Activated gamma-delta T cell (primary cell): ENCODE data around the gene CCDC3.
"Not testable (repeated sequence)": the region's sequence is repeated elsewhere in the genome, so short reads cannot be mapped to it uniquely, and the experiment has no call there.

Experiments
- DNase-seq: peaks from one replicate; lab custom pipeline; 2025; lab: John Stamatoyannopoulos, UW

CCDC3 gene

DNA sequence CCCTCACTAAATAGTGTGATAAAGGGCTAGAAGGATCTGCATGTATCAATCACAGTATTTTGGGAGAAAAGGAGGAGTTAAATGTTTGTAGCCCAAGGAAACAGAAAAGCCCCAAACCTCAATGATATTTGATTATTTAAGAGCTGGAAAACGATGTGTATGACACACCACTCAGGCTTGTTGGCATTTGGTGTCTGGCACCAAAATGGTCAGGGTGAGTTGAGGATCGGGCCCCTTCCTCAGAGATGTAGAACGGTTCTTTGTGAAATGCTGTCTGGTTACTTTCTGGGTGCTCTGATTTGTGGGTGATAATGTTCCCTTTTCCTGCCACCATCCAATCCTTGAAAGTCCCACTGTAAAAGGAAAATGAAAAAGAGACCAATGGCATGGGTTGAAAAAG lies 113.7 kb downstream of the CCDC3 start:
- DNase-seq, result no peak

DNA sequence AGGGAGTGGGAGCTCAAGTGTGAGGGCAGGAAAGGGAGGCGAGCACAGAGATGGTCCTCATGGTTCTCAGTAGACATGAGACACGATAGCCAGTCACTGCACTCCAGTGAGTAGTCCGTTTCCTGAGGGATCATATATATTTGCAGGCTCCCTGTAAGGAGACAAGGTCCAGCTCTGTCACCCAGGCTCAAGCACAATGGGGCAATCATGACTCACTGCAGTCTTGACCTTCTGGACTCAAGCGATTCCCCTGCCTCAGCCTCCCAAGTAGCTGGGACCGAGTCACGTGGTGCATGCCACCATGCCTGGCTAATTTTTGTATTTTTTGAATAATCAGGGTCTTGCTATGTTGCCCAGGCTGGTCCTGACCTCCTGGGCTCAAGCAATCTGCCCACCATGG lies 116.7 kb downstream of the CCDC3 start:
- no peak for DNase-seq

DNA sequence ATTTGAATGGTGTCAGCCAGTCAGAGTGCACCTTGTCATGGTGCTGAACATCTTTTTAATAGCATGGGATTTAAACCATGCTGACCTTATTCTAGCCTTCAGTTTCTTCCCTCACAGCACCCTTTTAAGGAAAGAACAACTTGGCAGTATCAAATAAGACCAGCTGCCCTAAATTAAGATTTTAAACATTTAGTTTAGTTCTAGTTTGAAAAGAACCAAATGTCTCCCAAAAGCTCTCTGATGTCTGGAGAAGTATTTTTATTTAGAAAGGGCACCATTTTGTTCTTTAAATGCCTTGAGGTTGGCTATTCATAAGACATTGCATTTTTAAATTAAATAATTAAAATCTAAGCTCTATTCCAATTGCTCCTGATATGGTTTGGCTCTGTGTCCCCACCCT lies 121.1 kb downstream of the CCDC3 start:
- DNase-seq, result no peak

DNA sequence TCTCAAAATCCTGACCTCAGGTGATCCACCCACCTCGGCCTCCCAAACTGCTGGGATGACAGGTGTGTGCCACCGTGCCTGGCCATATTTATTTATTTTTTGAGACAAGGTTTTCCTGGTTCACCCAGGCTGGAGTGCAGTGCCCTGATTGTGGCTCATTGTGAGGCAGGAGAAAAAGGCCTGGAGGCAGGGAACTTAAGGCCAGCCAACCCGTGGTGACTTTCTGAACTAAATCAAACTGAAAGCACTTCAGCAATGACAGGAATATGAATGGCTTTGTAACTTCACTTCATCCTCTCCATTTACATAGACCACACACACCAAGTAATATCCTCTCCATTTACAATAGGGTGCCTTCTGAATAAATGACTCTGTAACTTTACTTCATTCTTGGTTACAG lies 124.4 kb downstream of the CCDC3 start:
- DNase-seq, result no peak

DNA sequence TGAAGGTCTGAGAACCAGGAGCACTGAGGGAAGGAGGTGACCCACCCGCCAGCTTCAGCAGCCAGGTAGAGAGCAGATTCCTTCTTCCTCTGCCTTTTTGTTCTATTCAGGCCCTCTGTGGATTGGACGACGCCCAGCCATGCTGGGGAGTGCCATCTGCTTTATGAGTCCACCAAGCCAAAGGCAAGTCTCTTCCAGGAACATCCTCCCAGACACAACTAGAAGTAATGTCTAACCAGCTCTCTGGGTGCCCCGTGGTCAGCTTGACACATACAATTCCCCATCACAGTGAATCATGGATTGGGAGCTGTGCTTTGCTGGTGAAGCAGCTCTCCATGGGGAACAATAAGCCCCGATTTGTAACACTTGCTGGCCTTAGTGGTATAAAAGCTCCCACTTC lies 125.2 kb downstream of the CCDC3 start:
- no peak for DNase-seq

DNA sequence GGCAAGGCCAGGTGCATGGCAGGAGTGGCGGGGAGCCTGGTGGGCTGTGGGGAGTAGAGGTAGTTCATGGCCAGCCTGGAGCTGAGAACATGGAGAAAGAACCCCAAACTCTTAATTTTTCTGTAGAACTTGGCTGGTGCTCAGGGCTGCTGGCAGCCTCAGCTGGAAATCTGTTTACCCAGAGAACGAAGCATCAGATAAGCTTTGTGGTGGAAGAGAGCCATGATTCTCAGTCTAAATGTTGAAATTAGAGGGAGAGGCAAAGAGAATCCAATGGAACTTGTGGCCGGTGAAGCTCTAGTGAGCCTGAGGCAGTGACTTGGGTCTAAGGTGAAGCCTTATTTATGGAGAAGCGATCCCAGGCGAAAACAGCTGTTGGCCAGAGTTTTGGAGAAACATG lies 126.4 kb downstream of the CCDC3 start:
- DNase-seq, result no peak

DNA sequence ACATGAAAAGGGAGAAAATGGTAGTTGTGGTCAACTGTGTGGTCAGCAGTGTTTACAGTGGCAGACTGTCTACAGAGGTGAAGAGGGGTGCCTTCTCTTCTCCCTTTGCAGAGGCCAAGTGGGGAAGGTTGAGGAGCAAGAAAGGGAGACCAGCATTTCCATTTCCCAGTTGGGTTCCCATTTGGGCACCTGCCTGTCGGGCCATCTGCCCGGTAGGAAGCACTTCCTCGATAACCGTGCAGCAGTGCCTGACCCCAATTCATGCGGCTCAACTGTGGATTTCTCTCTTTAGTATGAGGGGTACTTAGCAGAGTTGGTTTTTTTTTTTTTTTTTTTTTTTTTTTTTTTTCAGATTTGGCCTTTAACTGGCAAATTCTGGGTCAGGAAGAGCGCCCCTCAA lies 127.0 kb downstream of the CCDC3 start:
- DNase-seq, result no peak

DNA sequence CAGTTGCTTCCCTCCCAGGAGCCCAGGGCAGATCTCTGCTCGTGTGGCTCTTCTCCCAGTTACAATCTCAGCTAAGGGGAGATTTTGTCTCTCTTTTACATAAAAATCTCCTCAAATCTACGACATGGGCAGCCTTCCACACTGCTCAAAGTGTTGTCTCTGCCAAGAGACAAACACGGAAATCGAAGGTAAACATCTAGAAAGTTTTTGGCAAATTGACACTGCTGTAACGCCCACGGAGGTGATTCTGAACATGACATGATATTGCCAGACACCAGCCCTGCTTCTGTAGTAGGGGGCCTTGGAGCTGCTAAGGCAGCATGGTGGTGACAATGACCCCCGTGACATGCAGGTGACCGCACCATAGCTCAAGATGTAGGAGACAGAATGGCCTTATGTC lies 128.3 kb downstream of the CCDC3 start:
- no peak for DNase-seq

DNA sequence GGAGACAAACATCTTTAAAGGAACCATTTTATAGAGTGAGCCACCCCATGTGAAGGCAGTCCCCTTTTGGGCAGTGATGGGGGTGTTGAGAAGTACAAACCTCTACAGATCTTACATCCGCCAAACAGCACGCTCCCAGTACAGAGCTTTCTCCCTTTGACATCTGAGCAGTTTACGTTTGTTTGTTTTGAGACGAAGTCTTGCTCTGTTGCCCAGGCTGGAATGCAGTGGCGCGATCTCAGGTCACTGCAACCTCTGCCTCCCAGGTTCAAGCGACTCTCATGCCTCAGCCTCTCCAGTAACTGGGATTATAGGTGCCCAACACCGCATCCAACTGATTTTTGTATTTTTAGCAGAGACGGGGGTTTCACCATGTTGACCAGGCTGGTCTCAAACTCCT lies 128.9 kb downstream of the CCDC3 start:
- DNase-seq, result no peak

DNA sequence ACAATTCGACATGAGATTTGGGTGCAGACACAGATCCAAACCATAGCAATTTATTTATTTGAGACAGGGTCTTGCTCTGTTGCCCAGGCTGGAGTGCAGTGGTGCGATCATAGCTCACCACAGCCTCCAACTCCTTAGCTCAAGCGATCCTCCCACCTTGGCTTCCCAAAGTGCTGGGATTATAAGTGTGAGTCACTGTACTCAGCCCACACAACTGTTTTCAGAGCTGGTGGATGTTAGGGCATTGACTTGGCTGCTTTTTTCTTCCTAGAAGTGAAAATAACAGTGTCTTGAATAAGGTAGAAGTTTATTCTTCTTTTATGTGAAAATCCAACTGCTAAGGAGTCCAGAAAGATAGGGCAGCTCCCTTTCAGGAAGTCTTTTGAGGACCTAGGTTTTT lies 132.1 kb downstream of the CCDC3 start:
- DNase-seq, result no peak

DNA sequence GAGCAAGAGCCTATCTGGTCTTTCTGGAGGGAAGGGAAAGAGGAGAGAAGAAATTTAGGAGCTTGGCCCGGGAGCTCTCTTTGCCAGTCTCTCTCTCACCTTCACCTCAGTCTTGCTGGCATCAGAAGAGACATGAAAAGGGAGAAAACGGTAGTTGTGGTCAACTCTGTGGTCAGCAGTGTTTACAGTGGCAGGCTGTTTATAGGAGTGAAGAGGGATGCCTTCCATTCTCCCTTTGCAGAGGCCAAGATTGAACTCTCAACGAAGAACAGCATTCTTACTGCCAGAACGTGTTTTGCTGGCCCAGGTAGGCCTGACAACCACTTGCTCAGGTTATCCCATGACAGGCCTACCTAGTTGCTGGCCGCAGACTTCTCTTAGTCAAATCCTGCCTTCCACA lies 133.3 kb downstream of the CCDC3 start:
- DNase-seq, result no peak

DNA sequence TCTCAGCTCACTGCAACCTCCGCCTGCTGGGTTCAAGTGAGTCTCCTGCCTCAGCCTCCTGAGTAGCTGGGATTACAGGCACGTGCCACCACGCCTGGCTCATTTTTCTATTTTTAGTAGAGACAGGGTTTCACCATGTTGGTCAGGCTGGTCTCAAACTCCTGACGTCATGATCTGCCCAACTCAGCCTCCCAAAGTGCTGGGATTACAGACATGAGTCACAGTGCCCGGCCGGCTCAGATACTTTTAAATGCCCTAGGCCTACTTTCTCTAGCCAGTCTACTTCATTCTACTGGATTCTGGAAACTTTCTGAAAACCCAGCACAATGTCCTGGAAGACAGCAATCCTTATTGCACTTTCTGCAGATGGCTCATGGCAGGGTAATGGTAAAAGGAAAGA lies 136.0 kb downstream of the CCDC3 start:
- DNase-seq, result not testable (repeated sequence)

DNA sequence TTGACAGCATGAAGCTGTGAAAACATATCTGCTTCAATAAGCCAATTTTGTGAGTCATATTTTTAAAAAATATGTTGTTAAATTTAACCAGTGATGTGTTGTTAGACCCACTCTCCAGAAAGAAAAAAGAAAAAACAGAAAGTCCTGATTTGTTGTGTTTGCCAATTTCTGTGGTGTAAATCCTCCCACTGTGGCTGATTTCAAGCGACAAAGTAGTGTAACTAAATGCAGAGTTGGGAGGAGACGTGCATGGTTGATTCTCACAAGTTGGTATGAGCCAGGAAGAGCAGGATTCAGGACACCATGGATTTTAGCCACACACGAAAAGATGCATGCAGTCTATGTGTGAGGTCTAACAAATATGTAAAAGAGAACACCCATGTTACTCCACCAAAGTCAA lies 139.1 kb downstream of the CCDC3 start:
- DNase-seq, result no peak

DNA sequence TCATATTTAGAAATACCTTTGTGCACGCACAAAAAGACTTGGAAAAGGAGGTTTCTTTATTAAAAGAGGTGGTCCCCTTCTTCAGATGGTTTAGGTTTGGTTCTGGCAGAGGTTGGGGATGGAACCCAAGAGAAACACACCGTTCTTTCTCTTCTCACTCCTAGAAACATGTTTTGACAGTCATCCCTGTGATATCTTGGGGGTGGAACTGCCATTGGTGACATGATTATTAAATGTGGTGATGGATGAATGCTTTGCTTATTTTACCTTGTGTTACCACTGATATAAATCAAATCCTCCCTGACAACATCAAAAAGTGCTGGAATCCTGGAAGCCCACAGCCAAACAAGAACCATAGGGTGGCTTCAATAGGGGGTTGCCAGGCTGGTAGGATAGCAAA lies 146.5 kb downstream of the CCDC3 start:
- DNase-seq, result no peak

DNA sequence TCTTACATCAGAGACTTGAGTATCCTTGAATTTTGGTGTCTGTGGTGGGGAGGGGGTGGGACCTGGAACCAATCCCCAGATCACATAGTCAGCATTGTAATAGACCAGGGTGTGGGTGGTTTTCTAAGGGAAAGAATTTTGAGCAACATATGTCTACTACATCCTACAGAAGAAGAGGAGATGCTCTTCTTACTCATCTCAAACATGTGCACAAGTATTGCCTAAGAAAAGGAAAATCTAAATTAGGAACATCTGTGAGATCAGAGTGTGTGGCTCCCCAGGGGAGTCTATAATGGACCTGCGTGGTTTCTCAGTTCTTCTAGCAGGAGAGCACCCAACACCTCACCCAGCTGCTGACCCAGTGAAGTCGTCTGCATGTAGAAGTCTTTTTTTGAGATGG lies 148.8 kb downstream of the CCDC3 start:
- DNase-seq, result no peak

DNA sequence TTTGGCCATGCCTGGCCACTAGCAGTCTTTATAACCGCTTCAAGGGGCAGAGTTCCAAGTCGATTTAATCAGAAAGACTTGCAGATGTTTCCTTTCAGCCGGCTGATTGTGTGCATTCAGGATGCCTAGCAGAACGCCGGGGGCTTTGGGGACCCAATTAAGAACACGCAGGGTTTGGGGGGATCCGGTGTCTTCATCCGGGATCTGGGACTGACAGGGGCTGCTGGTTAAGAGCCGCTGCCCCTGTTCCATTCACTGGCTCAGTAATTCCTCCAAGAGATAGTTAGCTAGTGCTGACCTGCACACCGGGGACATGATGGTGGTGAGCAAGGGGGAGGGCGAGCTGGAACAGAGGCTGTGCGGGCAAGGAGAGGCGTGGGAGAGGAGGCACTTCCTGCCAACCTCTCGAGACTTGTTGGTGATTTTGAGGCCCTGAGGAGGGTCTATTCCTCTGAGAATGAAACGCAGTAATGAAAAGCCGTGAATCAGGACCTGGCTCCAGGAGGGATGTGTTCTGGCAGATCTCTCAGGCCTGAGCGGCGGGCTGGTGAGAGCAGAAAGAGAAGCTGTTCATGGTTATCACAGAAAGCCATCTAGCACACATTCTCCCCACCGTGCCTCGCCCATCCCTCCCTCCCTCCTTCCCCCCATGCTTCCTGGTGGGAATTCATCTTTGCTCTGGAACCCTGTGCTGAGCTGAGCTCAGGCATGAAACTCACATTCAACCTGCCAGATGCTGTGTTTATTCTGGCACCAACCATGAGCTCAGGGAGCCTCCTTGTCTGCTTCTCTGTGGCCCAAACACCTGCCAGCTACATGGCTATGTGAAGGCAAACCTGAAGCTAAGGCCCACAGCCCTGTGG lies 152.0 kb downstream of the CCDC3 start:
- DNase-seq, result no peak

DNA sequence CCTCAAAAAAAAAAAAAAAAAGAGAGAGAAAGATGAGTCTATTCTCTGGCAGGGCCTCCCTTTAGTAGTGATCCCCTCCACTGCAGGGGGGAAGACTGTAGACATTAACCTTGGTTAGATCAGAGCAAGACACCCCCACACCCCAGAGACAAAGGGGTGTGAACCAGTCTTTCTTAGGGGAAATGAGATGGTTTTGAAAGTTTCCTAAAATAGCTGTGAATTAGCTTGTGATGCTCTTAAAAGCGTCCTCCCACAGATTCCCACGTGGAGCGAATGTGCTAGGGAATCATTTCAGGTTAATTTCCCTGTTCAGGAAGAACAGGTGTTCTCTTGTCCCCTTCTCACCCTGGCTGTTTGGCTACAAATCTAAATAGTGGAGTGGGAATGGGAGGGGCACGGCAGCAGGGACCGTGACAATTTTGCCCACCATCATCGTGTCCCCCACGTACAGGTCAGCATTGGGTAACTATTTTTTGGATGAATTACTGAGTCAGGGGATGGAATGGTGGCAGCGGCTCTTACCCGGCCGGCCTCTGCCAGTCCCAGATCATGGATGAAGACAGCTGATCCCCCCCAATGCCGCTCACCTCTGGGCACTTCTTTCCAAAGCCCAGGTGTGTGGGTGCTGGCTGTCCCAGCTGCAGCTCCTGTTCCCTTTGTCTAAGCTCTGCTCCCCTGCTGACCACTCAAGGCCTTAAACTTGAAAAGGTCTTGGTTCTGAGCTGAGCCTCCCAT lies 152.9 kb downstream of the CCDC3 start:
- no peak for DNase-seq

DNA sequence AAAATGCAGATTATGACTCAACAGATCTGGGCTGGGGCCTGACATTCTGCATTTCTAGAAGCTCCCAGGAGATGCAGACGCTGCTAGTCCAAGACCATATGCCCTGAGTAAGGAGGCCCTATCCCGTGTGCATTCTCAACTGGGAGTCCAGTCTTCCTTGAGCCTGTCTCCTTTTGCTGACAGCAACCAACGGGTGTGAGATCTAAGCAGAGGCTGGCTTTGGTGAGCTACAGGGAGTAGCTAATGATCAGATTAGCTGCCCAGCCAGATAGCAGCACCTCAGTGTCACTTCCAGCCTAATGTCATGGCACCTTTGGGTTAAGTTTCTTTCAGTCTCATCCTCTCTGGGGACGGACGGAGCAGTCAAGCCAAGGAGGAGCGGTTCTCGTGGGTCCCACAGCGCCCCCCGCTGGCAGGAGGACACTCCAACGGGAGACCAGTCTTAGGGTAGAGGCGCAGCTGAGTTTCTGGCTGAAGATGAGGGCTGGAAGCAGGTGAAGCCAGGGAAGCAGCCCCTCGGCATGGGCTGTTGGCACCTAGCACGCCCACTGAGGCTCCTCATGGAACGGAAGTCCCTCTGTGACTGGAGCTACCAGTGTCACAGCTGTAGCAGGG lies 154.0 kb downstream of the CCDC3 start:
- no peak for DNase-seq

DNA sequence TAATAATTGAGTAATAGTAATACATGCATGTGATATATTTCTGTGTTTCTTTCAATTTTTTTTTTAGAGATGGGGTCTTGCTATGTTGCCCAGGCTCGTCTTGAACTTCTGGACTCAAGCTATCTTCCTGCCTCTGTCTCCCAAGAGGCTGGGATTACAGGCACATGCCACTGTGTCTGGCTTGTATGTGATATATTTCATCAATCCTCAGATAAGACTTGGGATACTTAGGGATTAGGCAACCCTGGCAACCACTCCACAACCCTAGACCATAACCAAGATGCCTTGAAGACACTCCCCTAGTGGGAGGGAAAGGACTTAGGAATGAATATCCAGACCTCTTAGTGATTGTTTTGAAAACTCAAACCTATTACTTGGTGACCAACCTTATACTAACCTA lies 154.8 kb downstream of the CCDC3 start:
- no peak for DNase-seq
